OCI-M1 (cell line): ENCODE data around the gene KRT75.
"Not testable (repeated sequence)": the region's sequence is repeated elsewhere in the genome, so short reads cannot be mapped to it uniquely, and the experiment has no call there.

Source experiments
- DNase-seq: peaks from one replicate; lab custom pipeline; 2025; lab: John Stamatoyannopoulos, UW

Gene KRT75

DNA sequence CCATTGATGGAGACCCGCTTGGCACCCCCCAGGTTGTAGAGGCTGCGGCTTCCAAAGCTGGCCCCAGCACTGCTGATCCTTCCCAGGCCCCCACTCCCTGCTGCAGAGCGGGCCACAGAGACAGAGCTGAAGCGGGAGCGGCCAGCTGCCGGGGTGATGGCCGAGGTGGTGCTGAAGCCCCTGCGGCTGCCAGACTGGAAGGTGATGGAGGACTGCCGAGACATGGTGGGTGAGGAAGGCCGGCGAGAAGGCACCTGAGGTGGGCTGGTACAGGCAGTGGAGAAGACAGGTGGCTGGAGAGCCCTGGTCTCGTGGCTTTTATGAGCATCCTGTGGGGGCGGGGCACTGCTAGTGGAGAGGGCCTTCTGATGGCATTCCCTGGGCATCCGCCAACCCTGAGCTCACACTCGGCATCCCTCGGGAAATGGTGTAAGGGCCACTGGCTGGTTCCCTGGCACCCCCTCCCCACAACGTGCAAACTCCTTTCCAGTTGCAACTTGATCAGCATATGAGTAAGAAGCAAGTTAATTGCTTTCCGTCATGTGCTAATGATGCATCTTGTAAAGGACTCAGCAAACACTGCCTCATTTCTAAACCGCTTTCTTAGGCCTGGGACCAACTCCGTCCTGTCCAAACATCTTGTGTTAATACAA is at the start of gene KRT75:
Gene KRT75 (minus strand): TSS at position 291 of the 653 bp plus-strand sequence. CDS start 67 bp downstream, at position 224.
- DNase-seq = no peak

DNA sequence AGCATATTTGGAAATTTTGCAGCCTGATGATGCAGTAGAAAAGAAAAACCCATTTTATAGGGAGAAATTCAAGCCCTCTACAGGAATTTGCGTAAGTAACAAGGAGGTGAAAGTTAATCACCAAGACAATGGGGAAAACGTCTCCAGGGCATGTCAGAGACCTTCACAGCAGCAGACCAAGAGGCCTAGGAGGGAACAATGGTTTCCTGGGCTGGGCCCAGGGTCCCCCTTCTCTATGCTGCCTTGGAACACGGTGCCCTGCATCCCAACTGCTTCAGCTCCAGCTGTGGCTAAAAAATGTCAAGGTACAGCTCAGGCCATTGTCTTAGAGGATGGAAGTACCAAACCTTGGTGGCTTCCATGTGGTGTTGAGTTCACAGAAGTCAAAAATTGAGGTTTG is 45.9 kb upstream of the KRT75 start:
- no peak for DNase-seq

DNA sequence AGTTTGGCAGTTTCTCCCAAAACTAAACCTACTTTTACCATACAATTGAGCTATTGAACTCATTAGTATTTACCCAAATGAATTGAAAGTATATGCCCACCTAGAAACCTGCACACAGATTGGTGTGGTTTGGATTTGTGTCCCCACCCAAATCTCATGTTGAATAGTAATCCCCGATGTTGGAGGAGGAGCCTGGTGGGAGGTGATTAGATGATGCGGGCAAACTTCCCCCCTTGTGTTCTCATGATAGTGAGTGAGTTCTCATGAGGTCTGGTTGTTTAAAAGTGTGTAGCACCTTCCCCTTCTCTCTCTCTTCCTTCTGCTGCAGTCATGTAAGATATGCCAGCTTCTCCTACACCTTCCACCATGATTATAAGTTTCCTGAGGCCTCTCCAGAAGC is 43.5 kb upstream of the KRT75 start:
- DNase-seq = no peak

DNA sequence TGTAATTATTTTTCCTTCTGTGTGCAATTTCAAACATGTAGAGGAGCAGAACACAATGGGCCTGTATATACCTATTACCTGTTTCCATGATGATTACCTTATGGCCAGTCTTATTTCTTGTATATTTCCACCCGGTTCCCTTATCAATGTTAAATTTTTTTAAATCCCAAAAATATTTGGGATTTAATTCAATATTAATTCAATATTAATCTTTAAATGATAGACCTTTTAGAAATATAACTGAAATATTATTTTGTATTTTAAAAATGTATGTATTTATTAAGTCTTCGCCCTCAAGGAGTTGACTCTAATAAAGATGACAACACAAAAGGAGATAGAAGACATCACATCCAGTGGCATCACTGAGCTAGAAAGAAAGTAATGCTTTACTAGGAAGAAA is 40.0 kb upstream of the KRT75 start:
- no peak for DNase-seq

DNA sequence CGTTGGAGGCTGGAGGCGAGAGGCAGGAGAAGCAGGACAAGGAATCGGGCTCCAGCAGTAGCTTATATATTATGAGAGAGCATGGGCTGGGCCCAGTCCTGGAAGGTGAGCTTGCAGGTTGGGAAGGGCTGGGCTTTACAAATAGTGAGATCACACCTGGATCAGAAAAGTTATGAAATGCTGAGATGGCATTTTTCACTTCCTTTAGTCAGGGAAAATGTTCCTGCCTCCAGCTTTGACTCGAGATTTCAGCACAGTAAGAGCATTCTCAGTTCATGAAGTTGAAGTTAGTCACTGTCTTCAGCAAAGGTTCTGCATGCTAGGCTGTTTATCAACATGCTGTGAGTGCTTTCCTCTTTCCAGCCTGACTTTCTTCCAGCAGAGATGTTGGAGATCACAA is 39.6 kb upstream of the KRT75 start, which contains the start of gene KRT6C:
Gene KRT6C (minus strand): TSS at position 38 of the 400 bp plus-strand sequence. CDS start 68 bp downstream, outside the sequence.
- no peak for DNase-seq

DNA sequence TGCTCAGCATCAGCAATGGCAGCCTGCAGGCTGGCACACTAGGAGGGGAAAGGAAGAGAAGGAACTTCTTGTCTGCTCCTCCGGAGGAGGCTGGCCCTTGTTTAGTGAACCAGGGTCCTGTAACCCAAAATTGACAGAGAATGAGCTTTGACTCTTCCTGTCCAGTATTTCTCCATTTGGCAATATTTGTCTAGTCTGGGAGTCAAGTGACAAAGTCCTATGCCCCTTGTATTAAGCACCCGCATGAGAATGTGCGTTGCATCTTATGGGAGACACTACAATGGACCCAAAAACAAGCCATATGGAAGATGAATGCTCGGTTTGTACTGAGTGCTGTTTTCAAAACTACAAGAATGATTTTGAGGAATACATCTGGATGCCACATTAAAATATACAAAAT is 35.7 kb upstream of the KRT75 start:
- no peak for DNase-seq

DNA sequence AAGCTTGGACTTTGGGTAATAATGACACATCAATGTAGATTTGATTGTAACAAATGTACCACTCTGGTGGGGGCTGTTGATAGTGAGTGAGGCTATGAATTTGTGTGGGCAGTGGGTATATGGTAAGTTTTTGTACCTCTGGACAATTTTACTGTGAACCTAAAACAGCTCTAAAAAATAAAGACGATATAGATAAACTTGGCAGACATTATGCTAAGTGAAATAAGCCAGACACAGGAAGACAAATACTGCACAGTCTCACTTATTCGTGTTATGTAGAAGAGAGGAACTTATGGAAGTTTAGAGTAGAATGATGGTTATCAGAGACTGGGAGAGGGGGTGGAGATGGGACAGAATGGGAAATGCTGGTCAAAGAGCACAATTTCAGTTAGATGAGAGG is 30.7 kb upstream of the KRT75 start:
- DNase-seq = no peak

DNA sequence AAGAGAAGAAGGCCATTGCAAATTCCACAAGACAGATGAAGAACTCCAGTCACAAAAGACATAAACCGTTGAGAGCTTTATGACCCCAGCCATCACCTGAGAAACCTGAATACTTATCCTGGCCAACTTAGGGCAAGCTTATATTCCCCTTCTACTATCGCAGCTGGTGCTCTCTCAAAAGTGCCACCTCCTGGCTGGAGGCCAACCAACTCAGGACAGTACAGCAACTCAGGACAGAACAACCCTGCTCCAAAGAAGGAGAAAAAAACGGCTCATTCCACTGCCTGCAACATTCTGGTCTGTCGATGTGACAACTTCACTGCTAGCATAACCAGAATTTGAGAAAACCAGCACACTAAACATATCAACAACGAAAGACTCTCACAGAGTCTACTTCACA is 27.5 kb upstream of the KRT75 start:
- DNase-seq = no peak

DNA sequence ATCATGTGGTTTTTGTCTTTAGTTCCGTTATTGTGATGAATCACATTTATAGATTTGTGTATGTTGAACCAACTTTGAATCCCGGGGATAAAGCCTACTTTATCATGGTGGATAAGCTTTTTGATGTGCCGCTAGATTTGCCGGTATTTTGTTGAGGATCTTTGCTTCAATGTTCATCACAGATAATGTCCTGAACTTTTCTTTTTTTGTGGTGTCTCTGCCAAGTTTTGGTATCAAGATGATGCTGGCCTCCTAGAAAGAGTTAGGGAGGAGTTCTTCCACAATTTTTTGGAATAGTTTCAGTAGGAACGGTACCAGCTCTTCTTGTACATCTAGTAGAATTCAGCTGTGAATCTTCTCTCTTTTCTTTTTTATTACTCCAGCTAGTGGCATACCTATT is 24.7 kb upstream of the KRT75 start:
- no peak for DNase-seq

DNA sequence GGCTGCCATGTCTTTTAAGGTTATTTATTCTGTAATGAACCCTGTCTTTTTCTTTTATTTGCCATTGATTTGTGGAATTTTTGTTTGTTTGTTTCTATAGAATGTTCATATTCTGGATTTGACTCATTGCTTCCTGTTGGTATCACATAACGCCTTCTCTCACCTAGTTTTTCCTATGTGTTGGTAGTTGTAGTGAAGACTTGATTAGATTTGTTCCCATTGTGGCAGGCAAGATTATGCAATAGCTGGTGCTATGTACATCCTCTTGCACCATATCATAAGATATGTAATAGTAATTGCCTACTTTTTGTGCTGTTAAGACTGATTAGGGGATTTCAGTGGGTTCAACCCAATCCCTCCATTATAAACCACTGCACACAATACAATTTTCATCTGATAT is 21.6 kb upstream of the KRT75 start:
- no peak for DNase-seq

DNA sequence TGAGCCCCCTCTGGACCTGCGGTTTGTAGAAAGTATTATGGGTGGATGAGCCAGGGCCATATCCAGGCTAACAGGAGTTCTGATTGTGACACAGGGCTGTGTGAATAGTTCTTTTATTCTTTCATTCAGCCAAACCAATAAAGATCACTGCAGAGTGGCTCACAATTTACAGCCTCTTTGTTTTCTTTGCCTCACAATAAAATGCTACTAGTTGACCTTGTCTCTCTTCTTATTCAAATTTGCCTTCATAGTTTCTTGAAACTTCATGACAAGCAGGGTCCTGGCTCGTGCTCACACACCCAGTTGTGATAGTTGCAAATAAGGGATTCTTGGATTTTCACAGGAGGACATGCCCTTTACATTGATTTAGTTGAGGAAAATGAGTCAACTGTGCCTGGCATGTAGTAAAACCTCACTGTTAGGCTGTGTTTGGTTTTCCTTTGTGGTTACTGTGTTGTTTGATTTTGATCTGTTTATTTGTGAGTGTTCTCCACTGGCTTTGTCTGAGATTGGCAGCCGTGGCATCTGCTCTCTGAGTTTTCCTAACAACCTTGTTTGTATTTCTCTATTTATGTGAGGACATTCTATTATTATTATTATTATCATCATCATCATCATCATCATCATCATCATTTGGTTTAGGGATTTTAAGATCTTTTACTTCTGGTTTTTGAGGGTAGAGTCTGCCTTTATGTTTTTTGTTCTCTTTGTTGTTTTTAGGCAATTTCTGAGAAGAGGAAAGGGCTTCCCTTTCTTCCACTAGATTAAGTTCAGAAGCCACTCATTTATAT is 20.4 kb upstream of the KRT75 start:
- no peak for DNase-seq

DNA sequence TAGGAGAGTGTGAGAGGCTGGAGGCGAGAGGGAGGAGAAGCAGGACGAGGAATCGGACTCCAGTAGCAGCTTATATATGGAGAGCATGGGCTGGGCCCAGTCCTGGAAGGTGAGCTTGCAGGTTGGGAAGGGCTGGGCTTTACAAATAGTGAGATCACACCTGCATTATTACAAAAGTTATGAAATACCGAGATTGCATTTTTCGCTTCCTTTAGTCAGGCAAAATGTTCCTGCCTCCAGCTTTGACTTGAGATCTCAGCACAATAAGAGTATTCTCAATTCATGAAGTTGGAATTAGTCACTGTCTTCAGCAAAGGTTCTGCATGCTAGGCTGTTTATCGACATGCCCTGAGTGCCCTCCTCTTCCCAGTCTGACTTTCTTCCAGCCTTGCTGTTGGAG is 17.9 kb upstream of the KRT75 start, which contains the start of gene KRT6B:
Gene KRT6B (minus strand): TSS at position 46 of the 400 bp plus-strand sequence. CDS start 68 bp downstream, outside the sequence.
- no peak for DNase-seq

DNA sequence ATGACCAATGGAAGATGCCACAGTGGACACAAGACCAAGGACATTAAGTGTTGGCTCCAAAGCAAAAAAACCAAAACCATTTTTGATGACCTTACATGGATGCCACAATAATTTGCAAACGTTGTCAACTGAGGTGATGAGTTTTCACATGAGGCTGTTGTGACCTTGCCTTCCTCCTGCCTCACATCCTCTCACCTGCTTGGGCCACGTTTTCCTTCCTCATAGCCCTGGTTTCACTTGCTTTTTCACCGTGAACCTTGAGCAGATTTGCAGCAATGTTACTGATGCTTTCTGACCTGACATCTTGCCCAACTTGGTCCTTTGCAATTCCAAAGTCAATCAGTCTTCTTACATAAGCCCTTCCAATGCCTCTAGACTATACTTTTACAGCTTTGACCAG is 14.1 kb upstream of the KRT75 start:
- no peak for DNase-seq

DNA sequence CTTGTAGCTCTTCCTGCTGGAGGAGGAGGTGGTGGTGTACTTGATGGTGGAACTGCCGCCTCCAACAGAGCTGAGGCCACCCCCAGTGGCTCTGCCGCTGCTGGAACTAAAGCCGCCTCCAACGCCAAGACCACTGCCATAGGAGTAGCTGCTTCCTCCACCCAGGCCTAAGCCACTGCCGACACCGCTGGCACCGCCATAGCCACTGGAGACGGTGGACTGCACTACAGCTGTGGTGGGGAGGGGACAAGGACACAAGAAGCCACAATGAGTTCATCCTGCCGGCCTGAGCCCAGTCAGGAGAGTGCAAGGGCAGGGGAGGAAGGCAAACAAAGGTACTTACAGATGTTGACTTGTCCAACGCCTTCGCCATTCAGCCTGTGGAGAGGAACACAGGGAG is 13.0 kb upstream of the KRT75 start:
- not testable (repeated sequence) for DNase-seq

DNA sequence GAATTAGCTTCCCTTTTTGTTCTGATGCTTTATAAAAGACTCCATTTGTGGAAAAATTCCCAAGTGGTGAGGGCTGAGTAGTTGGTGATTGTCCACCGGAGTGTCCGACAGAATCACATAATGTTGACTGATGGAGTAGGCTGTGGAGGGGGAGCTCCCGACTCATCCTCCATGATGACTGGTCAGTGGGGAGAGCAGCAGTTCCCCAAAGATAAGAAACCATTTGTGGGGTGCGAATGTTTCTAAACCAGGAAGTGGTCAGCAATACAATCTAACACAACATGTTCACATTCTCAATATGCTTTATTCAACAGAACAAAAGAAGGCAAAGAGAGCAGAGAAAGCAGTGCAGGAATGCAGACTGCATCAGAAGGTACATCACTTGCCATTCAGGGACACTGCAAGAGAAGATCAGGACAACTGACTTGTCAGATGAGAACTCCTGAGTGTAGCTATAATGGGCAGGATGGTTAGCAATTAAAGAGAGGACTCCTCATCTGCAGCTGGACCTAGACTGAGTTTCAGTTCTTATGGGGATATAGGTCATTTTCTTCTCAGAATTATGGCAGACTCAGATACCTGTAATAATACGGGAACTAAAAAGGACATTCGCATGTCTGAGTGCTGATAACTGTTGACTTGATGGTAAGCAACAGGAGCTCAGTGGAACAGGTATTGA is 12.3 kb upstream of the KRT75 start:
- DNase-seq = peak; percentile 3

DNA sequence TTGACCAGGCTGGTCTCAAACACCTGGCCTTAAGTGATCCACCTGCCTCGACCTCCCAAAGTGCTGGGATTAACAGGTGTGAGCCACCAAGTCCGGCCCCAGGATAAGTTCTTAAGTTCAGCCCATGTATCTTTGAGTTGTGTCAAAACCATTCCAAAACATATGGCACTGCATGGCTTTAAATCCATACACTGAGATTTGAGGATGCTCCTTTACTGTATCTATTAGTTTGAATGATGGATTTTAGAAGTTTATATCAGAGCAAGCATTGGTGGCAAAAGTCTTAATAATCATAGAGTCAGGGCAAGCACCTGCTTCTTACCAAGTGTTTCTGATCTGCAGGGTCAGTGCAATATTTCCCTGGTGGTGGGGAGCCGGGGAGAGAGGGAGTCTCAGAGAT is 11.7 kb upstream of the KRT75 start:
- DNase-seq = no peak

DNA sequence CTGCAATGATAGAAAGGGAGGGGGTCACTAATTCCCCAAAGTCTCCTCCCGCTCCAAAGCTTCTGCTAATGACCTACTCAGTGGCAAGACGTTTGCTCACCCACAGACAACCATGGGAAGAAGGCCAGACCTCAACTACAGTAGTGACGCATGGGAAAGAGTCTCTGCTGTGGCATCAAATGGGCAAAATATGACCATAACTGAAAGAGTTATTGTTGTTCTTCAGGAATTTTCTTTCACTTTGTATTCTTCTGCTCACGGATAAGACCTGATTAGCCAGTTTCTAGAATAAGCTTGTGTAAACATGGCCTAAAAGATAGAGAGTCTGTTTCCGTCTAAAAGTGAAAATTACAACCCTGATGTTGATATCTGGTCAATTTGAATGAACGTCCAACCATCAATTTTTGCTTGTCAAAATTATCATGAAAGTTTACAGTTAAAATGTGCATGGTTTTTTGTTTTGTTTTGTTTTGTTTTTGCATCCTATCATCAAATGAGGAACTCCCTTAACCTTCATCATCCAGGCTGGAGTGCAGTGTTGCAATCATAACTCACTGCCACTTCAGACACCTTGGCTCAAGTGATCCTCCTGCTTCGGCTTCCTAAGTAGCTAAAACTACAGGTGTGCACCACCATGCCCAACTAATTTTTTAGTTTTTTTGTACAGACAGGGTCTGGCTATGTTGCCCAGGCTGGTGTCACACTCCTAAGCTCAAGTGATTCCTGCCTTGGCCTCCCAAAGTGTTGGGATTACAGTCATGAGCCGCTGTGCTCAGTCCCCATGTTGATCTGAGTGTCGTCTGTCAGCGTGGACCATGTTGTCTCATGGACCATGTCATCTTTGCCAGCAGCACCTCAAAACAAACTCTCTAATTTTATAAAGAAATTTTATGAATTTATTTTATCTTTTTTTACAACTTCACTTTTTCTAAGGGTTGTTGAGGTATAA is 10.8 kb upstream of the KRT75 start:
- DNase-seq = no peak

DNA sequence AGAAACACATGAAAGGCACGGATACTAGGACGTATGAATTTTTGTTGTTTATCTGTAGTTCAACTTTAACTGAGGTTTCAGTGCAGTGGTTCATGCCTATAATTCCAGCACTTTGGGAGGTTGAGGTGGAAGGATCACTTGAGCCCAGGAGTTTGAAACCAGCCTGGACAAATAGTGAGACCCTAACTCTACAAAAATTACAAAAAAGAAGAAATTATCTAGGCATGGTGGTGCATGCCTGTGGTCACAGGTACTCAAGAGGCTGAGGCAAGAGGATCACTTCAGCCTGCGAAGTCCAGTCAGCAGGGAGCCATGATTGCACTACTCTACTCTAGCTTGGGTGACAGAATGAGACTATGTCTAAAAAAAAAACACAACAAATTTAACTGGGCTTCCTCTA is 9.8 kb upstream of the KRT75 start:
- no peak for DNase-seq

DNA sequence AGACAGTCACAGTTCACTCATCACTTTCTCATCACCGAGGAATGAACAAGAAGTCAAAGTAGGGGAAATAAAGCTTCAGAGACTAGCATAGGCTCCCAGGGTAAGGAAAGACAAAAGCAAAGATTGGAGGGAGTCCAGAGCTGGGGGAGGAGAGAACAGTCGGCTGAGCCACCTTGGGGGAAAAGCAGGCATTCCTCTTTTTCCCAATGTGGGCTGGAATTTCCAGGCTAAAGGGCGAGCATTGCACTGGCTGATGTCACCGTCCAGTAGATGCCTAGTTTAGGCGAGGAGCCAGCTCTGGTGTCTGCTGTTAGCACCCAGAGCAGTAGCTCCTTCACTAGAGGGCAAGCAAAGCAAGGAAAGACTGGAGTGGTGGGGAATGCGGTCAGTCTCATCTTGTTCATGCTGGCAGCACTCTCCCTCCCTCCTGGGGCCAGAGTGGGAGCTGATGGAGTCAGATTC is 8.5 kb upstream of the KRT75 start:
- no peak for DNase-seq

DNA sequence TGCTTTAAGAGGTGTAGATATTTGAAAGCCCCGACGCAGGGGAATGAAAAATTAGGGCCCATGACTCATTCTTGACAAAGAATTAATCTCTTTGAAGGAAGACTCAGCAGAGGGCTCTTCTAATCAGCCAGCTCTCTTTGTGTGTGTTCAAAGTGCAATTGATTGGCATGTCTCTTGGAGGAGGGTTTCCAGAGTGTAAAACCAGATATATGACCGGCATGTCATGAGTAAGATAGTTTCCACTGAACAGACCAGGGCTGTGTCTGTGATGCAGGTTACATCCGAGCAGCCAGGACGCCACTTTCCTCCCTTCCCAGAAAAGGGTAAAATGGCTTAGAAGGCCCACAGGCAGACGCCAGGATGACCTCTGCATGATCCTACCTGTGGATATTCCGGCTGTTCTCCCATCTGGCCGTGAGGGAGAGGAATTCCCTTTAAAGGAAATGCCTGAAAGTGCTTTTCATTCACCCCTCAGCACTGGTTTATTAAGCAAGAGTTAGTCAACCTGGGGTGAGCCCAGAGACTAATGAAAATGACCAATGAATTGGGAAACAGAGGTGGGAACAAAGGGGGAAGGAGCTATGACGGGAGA is 7.2 kb upstream of the KRT75 start:
- DNase-seq = no peak

DNA sequence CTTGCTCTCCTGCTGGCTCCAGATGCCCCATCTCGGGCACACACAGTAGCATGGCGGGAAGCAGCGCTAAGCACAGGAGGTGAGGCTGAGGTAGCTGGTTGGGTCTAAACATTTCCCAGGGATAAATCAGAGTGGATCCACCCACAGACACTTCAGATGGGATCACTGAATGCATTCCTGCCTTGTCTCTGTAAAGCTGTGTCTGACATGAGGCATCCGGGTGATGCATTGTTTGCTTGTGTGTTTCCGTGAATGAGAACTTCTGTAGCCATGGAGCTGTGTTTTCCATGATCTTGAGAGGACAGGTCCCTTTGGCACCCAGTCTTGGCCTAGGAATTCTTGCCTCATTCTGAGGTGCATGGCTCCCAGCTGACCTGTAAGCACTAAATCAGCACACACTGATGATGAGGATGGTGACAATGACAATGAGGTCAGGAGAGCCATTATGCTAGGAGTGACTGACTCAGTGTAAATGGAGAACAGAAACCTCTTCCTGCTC is 6.7 kb upstream of the KRT75 start:
- DNase-seq = no peak
